ENCODE measurements around the gene SNX13.

SNX13 gene

DNA sequence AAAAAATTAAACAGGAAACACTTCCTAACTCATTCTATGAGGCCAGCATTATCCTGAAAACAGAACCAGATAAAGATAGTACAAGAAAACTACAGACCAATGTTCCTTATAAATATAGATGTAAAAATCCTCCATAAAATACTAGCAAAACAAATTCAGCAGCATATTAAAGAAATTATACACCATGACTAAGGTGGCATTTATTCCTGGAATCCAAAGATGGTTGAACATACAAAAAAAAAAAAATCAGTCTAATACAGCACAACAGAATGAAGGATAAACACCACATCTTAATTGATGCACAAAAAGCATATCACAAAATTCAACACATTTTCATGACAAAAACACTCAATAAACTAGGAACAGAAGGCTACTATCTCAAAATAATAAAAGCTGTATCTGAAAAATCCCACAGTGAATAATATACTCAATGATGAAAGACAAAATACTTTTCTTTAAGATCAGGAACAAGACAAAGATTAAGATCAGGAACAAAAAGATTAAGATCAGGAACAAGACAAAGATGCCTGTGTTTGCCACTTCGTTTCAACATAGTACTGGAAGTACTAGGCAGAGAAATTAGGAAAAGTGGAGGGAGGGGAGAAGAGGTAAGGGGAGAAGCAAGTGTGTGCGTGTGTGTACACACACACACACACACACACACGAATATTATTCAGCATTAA lies 95.6 kb downstream of the SNX13 start:
- peak; percentile 12 for DNase-seq (ENCODE audit: low read depth)
- TF ChIP-seq CTCF (conservative IDR thresholded peaks at IDR 0.05; ENCODE audit: low read depth, low read length) = no peak
- no peak overlapping the region for H3K4me3 ChIP-seq (ENCODE audit: low read length)

DNA sequence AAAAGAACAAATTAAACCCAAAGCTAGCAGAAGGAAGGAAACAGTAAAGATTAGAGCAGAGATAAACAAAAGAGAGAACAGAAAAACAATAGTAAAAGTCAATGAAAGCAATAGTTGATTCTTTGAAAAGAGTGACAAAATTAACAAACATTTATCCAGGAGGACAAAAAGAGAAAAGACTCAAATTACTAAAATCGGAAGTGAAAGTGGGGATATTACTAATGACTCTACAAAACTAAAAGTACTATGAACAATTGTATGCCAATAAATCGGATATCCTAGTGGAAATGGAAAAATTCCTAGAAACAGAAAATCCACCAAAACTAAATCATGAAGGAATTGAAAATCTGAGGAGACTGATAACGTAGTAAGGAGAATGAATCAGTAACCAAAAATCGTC lies 96.3 kb downstream of the SNX13 start:
- DNase-seq (ENCODE audit: low read depth) = no peak
- TF ChIP-seq CTCF (conservative IDR thresholded peaks at IDR 0.05; ENCODE audit: low read depth, low read length) = no peak
- no peak overlapping the region for H3K4me3 ChIP-seq (ENCODE audit: low read length)

DNA sequence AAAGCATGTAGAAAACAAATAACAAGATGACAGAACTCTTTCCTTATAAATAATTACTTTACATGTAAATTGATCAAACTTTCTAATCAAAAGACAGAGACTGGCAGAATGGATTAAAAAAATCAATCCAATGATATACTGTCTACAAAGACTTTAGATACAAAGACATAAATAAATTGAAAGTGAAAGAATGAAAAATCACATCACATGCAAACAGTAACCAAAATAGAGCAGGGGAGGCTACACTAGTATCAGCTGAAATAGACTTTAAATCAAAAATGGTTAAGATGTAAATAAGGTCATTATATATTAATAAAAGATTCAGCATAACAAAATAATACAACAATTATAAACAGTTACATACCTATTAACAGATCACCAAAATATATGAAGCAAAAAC lies 97.3 kb downstream of the SNX13 start:
- no peak overlapping the region for H3K4me3 ChIP-seq (ENCODE audit: low read length)
- TF ChIP-seq CTCF (conservative IDR thresholded peaks at IDR 0.05; ENCODE audit: low read depth, low read length) = no peak
- DNase-seq (ENCODE audit: low read depth) = no peak

DNA sequence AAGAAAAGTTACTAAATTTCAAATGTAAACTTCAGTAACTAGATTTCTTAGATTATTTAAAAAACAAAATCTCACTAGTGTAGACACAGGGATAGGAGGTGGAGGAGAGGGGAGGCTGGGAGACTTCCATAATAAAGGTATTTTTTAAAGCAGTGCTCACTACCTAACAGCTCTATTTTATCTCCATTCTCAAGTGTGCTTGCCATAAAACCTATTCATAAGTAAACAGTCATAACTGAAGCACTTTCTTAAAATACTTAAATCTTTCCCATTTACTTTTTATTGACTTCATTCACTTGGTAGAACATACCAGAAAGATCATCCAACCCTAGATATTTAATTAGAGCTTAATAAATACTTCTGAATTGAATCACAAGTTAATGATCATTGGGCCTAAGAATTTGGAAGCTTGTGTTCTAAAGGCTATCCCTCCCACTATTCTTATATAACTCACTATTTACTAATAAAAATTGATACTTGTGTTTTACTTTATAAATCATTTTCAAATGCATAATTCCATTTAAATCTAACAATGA lies 107.4 kb downstream of the SNX13 start:
- no peak for TF ChIP-seq CTCF (conservative IDR thresholded peaks at IDR 0.05; ENCODE audit: low read depth, low read length)
- no peak for DNase-seq (ENCODE audit: low read depth)

GRCh38 chr7:17832242-17832641 lies 108.1 kb downstream of the SNX13 start:
- no peak overlapping the region for H3K4me3 ChIP-seq (ENCODE audit: low read length)
- no peak for TF ChIP-seq CTCF (conservative IDR thresholded peaks at IDR 0.05; ENCODE audit: low read depth, low read length)
- DNase-seq (ENCODE audit: low read depth) = no peak

More for the DNA sequence above, 107.4 kb downstream of the SNX13 start:
- H3K4me3 ChIP-seq (ENCODE audit: low read length) = no peak overlapping the region

- peak; percentile 16 for DNase-seq (ENCODE audit: low read depth)
- TF ChIP-seq CTCF (conservative IDR thresholded peaks at IDR 0.05; ENCODE audit: low read depth, low read length) = no peak
These were observed 110.1 kb downstream of the SNX13 start for GRCh38 chr7:17830206-17830605.

DNA sequence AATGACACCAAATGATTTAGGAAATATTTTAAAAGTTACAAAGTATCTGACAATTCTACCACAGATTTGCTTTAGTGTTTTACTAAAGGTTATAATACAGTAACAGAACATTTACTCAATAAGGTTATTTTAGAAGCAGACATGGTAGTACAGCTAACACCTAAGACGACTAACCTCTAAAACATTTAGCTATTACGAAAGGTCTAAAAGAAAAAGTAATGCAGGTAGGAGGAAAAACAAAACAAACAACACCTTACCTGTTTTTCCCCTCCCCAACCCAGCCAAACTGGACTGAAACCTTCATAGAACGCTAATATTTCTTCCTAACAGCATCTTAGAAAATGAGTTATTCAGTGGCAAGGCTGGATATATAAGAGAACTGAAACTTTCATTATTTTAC lies 111.3 kb downstream of the SNX13 start:
- no peak for DNase-seq (ENCODE audit: low read depth)
- no peak overlapping the region for H3K4me3 ChIP-seq (ENCODE audit: low read length)
- no peak for TF ChIP-seq CTCF (conservative IDR thresholded peaks at IDR 0.05; ENCODE audit: low read depth, low read length)

More at GRCh38 chr7:17830206-17830605, 110.1 kb downstream of the SNX13 start:
- no peak overlapping the region for H3K4me3 ChIP-seq (ENCODE audit: low read length)
